NCI-H2227 (cell line): ENCODE measurements around the gene PEX16.
"Not testable (repeated sequence)": the region's sequence is repeated elsewhere in the genome, so short reads cannot be mapped to it uniquely, and the experiment has no call there.

Source experiments
- DNase-seq: peaks from one replicate; lab custom pipeline; 2025; ENCODE audit not compliant: unreplicated experiment; lab: John Stamatoyannopoulos, UW

The PEX16 gene

GRCh38 chr11:45918962-45919675 is 1.4 kb upstream of the PEX16 start:
- DNase-seq = no peak

GRCh38 chr11:45918331-45918941 is 759 bp upstream of the PEX16 start:
- DNase-seq = peak; percentile 85

- DNase-seq = no peak
Observed at GRCh38 chr11:45917286-45917622, 423 bp downstream of the PEX16 start.

GRCh38 chr11:45915446-45915845 is 2.2 kb downstream of the PEX16 start:
- no peak for DNase-seq

GRCh38 chr11:45913942-45914635 is 3.6 kb downstream of the PEX16 start:
- DNase-seq = no peak

GRCh38 chr11:45913514-45913913 is 4.2 kb downstream of the PEX16 start:
- no peak for DNase-seq

- DNase-seq = no peak
Observed at GRCh38 chr11:45910623-45911022, 7.1 kb downstream of the PEX16 start.

GRCh38 chr11:45909594-45910475 is 7.8 kb downstream of the PEX16 start:
- no peak for DNase-seq

- no peak for DNase-seq
Observed at GRCh38 chr11:45907911-45908370, 9.7 kb downstream of the PEX16 start.

GRCh38 chr11:45906965-45907611 is 10.6 kb downstream of the PEX16 start, which contains the start of gene FREY1:
Gene FREY1, minus strand, starts transcription at chr11:45907271. Its CDS starts 26 bp downstream, at chr11:45907245.
- DNase-seq = no peak

GRCh38 chr11:45906096-45906682 is 11.5 kb downstream of the PEX16 start:
- DNase-seq = no peak

- not testable (repeated sequence) for DNase-seq
Observed at GRCh38 chr11:45905576-45905975, 12.1 kb downstream of the PEX16 start.

- no peak for DNase-seq
Observed at GRCh38 chr11:45905095-45905494, 12.6 kb downstream of the PEX16 start.

GRCh38 chr11:45904309-45904915 is 13.3 kb downstream of the PEX16 start:
- no peak for DNase-seq

GRCh38 chr11:45902452-45903380 is 15.0 kb downstream of the PEX16 start:
- no peak for DNase-seq

GRCh38 chr11:45901626-45902025 is 16.1 kb downstream of the PEX16 start:
- DNase-seq = no peak

- peak; percentile 20 for DNase-seq
Observed at GRCh38 chr11:45900916-45901617, 16.6 kb downstream of the PEX16 start.

GRCh38 chr11:45900175-45900800 is 17.4 kb downstream of the PEX16 start:
- not testable (repeated sequence) for DNase-seq
